ENCODE data around the gene BCL7A. TPM values are rescaled to one million over a fixed set of nuclear protein-coding genes. Genes with fewer than 3 reads are reported as not detected.

The BCL7A gene
- total and polyA plus RNA-seq, 2 of the 8 experiments (the other 6 are each of a cell fraction or from before 2014, with no cell fraction given), result 11.9 to 12.7 TPM

DNA sequence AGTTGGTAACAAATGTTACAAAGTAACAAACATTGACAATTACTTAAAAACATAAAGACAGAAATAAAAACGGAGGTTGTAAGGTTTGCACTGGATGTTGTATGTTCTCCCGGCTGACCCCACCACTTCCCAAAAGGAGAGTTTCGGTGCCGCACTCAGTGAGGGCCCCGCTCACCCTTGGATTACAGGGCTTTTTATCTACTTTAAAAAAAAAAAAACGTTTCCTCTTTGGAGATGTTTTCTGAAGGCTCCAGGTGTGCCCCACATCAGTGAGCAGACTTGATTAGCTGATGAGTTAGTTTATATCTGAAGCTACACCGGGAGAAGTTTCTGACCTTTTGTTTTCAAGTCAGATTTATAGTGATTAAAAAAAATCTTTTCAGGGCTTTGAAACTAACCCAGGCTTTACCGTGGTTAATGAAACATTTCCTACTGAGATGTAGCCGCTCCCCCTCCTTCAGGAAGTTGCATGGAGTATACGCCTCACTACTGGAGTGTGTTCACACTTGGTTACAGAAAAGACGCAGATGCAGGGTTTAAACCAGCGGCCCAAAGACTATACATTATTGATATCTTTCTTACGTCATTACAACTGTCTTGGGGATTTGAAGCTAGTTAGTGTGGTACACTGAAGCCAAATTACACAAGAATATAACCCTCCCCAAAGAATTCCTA is 38.0 kb upstream of the BCL7A start:
- ChIA-PET POLR2A (ENCODE audit: partially characterized antibody) (interaction anchor here (1.0 kb wide), 1 partner anchor 14 kb away, joined by 3 read pairs; no protein-coding TSS in a partner anchor), CTCF (ENCODE audit: partially characterized antibody) (interaction anchor here (0.6 to 1.9 kb wide), 8 partner anchors 8 to 159 kb away, joined by 3 to 9 read pairs (median 3); partner anchors contain the start of gene CFAP251)
- H3K4me3 ChIP-seq (ENCODE audit: extremely low read depth in 1 of 4, insufficient read depth in 2 of 4, low read depth in 3 of 4, low read length in 4 of 4), result no peak overlapping the region
- H2BK12ac ChIP-seq (ENCODE audit: low read depth, low read length), result no peak overlapping the region
- no peak overlapping the region for H2BK120ac ChIP-seq (replicated peaks; ENCODE audit: low read depth, low read length)
- H2BK5ac ChIP-seq (ENCODE audit: low read depth, low read length), result no peak overlapping the region
- H2AK5ac ChIP-seq (ENCODE audit: low read depth, low read length), result no peak overlapping the region
- H4K91ac ChIP-seq (replicated peaks; ENCODE audit: insufficient read length, low read length), result no peak overlapping the region
- H3K27ac ChIP-seq (ENCODE audit: low read depth, low read length), result no peak overlapping the region
- H3K18ac ChIP-seq (ENCODE audit: extremely low read depth, low read length), result no peak overlapping the region
- FAIRE-seq (no peak), DNase-seq (ENCODE audit: low read depth in 1 of 2, low spot score in 2 of 2) (no peak)
- H3K27me3 ChIP-seq (replicated peaks in 1 of 4; ENCODE audit: control insufficient read depth in 3 of 4, extremely low read depth in 1 of 4, insufficient read depth in 3 of 4, low read length in 3 of 4), result no peaks in the 10 kb centered on the region
- no peak overlapping the region for H3K4ac ChIP-seq (replicated peaks; ENCODE audit: insufficient read length, low read depth, low read length)
- no peak overlapping the region for H3K9ac ChIP-seq (replicated peaks in 1 of 4; ENCODE audit: extremely low read depth in 1 of 4, low read depth in 3 of 4, low read length in 3 of 4)
- H4K8ac ChIP-seq (ENCODE audit: extremely low read depth, insufficient read depth, low read length), result no peak overlapping the region
- H4K5ac ChIP-seq (ENCODE audit: insufficient read length, low read depth, low read length), result no peak overlapping the region
- no peak overlapping the region for H2BK15ac ChIP-seq (ENCODE audit: low read length)
- no peaks in the 10 kb centered on the region for H4K20me1 ChIP-seq (replicated peaks in 1 of 2; ENCODE audit: control insufficient read depth in 1 of 2, insufficient read depth in 2 of 2, low read length in 2 of 2)
- H3K79me1 ChIP-seq (ENCODE audit: low read depth, low read length), result no peaks in the 10 kb centered on the region
- no peak for TF ChIP-seq SUZ12 (IDR thresholded peaks at IDR 0.05; ENCODE audit: low read length)
- TF ChIP-seq CBX8 (IDR thresholded peaks at IDR 0.05; ENCODE audit: borderline replicate concordance, low read depth, low read length), result no peak
- TF ChIP-seq KDM5A (IDR thresholded peaks at IDR 0.05; ENCODE audit: low read length), result no peak
- TF ChIP-seq HDAC2 (IDR thresholded peaks at IDR 0.05; ENCODE audit: borderline replicate concordance in 1 of 2, low read depth in 2 of 2, low read length in 2 of 2), result no peak
- no peak for TF ChIP-seq HDAC6 (IDR thresholded peaks at IDR 0.05; ENCODE audit: low read depth, low read length)
- TF ChIP-seq RNF2 (IDR thresholded peaks at IDR 0.05; ENCODE audit: borderline replicate concordance, low read depth, low read length, missing control alignments, poor library complexity, severe bottlenecking), result no peak
- no peak for TF ChIP-seq JUN (IDR thresholded peaks at IDR 0.05; ENCODE audit: low read depth, low read length)
- no peak for TF ChIP-seq TAF7 (optimal IDR thresholded peaks at IDR 0.05; ENCODE audit: borderline replicate concordance, low read depth, low read length)
- TF ChIP-seq GABPA (IDR thresholded peaks at IDR 0.05; ENCODE audit: borderline replicate concordance, insufficient read depth, low read length), result no peak
- no peak overlapping the region for H2BK20ac ChIP-seq (ENCODE audit: low read length)
- H3K36me3 ChIP-seq (ENCODE audit: control insufficient read depth in 2 of 4, insufficient read depth in 4 of 4, low read length in 3 of 4), result no peaks in the 10 kb centered on the region
- H3K9me3 ChIP-seq (ENCODE audit: insufficient read depth in 2 of 2, low read depth in 1 of 2, low read length in 1 of 2), result no peaks in the 10 kb centered on the region
- no peaks in the 10 kb centered on the region for H3K79me2 ChIP-seq (ENCODE audit: control insufficient read depth in 1 of 2, insufficient read depth in 2 of 2, low read length in 2 of 2)
- H3K4me1 ChIP-seq (replicated peaks in 1 of 4; ENCODE audit: control insufficient read depth in 3 of 4, insufficient read depth in 4 of 4, low read length in 3 of 4), result no peaks in the 10 kb centered on the region; a peak in 1 of 7 replicates
- H3K4me2 ChIP-seq (ENCODE audit: insufficient read depth in 1 of 2, low read depth in 2 of 2, low read length in 2 of 2), result no peak overlapping the region
- no peak overlapping the region for H2AFZ ChIP-seq (ENCODE audit: low read length)
- WGBS, 2 experiments (ENCODE audit: extremely low coverage in 1 of 2, insufficient coverage in 1 of 2, insufficient read length in 1 of 2, insufficient replicate concordance in 2 of 2, low coverage in 1 of 2, low lambda C conversion rate in 2 of 2, missing lambda C conversion rate in 1 of 2), result 81% methylated on average over 13 of the region's 13 CpGs; no CpG with 5 or more reads in 1 of the 2 experiments
- no peak overlapping the region for H3K14ac ChIP-seq (ENCODE audit: insufficient read length)
- no peaks in the 10 kb centered on the region for H3K23me2 ChIP-seq (ENCODE audit: low read depth, low read length)
- no peak overlapping the region for H3K56ac ChIP-seq (replicated peaks; ENCODE audit: insufficient read length, low read depth, low read length)
- no peak overlapping the region for H3K23ac ChIP-seq (ENCODE audit: insufficient read length)
